ENCODE data around the gene TMEM69. TPM values are rescaled to one million over a fixed set of nuclear protein-coding genes. Genes with fewer than 3 reads are reported as not detected.

TMEM69 gene
- total RNA-seq, 1 donor from 2014 or later = 8.3 TPM

DNA sequence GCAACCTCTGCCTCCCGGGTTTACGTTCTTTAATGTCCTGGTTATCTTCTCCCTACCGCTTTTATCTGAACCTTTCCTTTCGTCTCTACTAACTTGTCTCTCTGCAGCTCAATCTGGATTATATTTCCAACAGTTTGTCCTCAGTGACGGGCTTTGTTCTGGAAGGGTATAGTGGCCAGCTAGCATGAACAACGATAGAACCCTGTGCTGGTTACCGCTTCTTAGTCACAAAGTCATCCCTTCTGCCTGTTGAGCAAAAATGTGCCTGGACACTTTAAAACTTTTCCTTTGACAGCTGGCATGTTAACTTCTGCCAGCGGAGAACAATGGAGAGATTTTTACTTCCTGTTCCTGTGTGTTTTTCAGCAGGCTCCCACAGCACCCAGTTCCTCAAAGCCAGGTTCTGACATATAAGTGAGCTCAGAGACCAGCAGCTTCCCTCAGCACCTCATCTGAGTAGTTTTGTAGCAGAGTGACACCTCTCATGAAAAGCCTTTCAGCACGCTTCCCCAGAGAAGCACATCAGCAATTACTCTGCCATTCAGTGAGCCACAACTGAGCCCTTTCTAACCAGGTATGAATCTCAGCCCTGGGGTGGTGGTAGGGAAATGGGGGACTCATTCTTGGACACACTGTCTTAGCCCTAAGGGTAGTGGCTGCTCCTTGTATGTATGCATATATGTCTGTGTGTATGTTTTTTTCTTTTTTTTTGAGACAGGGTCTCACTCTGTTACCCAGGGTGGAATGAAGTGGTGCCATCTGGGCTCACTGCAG, 40.5 kb upstream of the TMEM69 start:
- no peak overlapping the region for H3K4me3 ChIP-seq
- no peaks in the 10 kb centered on the region for H3K4me1 ChIP-seq
- no peak overlapping the region for H3K27ac ChIP-seq
- peaks cover 21 to 40% of the 10 kb centered on the region in 2 donors for H3K36me3 ChIP-seq
- H3K27me3 ChIP-seq = no peaks in the 10 kb centered on the region
- TF ChIP-seq, protein P1, sequence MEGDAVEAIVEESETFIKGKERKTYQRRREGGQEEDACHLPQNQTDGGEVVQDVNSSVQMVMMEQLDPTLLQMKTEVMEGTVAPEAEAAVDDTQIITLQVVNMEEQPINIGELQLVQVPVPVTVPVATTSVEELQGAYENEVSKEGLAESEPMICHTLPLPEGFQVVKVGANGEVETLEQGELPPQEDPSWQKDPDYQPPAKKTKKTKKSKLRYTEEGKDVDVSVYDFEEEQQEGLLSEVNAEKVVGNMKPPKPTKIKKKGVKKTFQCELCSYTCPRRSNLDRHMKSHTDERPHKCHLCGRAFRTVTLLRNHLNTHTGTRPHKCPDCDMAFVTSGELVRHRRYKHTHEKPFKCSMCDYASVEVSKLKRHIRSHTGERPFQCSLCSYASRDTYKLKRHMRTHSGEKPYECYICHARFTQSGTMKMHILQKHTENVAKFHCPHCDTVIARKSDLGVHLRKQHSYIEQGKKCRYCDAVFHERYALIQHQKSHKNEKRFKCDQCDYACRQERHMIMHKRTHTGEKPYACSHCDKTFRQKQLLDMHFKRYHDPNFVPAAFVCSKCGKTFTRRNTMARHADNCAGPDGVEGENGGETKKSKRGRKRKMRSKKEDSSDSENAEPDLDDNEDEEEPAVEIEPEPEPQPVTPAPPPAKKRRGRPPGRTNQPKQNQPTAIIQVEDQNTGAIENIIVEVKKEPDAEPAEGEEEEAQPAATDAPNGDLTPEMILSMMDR (IDR thresholded peaks at IDR 0.05) = no peak
- no peaks in the 10 kb centered on the region for H3K9me3 ChIP-seq
- no peak for DNase-seq (ENCODE audit: low spot score in 2 of 2)
- intact Hi-C loops (cut with DNase I) = no loop called here

DNA sequence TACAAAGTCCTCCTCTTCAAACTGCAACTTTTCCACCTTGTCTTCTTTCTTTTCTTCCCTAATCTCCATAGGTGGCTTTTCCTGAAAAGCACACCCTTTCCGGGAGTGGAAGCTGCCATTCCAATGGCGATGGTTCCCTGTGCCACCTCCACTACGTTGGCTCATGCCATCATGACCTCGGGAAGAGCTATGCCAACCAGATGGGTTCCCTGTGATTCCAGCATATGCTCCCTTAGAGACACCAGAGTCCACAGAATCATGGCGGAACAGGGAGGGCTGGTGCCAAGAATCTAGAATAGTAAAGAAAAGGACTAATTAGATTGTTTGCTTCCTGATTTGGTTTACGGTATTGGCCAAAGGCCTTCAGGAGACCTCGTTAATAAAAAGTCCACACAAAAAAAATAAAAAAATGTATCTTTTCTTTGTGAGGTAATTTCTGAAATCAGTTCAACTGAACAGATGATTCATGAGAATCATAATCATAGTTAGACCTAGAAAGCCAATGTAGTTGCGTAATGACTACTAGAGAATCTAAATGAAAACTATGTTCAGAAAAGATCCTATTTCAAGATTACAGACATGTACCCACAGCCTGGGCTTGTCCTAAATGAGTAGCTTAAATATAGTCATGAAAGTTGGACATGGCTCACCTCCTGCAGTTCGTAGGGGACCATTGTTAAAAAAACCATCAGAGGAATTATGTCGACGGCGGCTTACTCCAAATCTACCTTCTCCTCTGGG, 33.3 kb upstream of the TMEM69 start:
- Histone ChIP-seq H3K27me3 (no peaks in the 10 kb centered on the region), H3K9me3 (no peaks in the 10 kb centered on the region), H3K4me3 (no peak overlapping the region), H3K36me3 (peaks cover 75 to 100% of the 10 kb centered on the region in 2 donors), H3K27ac (no peak overlapping the region), H3K4me1 (no peaks in the 10 kb centered on the region)
- TF ChIP-seq, protein P1 (IDR thresholded peaks at IDR 0.05) = no peak
- intact Hi-C loops (cut with DNase I) = no loop called here
- DNase-seq (ENCODE audit: low spot score in 2 of 2) = no peak

DNA sequence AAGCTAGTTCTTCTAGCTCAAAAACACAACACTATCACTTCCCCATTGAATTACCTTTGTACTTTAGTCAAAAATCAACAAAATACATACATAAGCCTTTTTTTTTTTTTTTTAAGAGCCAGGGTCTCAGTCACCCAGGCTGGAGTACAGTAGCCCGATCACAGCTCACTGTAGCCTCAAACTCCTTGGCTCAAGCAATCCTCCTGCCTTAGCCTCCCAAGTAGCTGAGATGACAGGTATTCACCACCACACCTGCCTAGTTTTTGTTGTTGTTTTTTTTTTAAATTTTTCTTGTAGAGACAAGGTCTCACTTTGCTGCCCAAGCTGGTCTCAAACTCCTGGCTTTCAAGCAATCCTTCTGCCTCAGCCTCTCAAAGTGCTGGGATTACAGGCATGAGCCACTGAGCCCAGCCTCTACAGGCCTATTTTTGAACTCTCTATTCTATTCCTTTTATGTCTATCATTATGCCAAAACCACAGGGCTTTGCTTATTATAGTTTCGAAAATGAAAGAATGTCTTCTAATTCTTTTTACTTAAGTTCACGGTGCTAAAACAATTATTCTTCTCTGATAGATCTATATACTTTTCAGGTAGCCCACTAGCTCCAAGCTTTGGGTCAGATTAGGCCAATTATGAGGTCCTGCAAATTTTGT, 31.3 kb upstream of the TMEM69 start:
- TF ChIP-seq, protein P1 (IDR thresholded peaks at IDR 0.05) = no peak
- DNase-seq (ENCODE audit: low spot score in 2 of 2) = no peak
- H3K36me3 ChIP-seq = peaks cover 72 to 91% of the 10 kb centered on the region in 2 donors
- H3K4me3 ChIP-seq = no peak overlapping the region
- H3K27me3 ChIP-seq = no peaks in the 10 kb centered on the region
- H3K27ac ChIP-seq = no peak overlapping the region
- no peaks in the 10 kb centered on the region for H3K4me1 ChIP-seq
- no peaks in the 10 kb centered on the region for H3K9me3 ChIP-seq
- intact Hi-C loops (cut with DNase I) = no loop called here

DNA sequence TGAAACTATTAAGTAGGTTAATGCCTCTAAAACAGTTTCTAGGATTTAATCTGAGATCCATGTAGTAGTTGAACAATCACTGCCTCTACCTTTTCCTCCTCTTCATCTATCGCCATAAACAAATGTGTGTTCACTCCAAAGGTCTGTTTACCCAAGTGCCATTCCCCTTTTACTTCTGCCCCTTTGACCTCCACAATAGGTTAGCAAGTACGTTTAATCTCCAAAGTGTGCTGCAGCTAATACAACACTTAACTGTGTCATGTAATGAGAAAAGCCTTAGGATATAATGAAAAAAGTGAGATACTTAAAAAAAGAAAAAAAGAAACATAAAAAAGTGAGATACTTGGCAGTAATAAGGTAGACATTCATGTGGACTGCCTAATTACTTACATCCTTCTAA, 29.8 kb upstream of the TMEM69 start:
- no peaks in the 10 kb centered on the region for H3K9me3 ChIP-seq
- TF ChIP-seq, protein P1 (IDR thresholded peaks at IDR 0.05) = no peak
- no peak overlapping the region for H3K4me3 ChIP-seq
- no peaks in the 10 kb centered on the region for H3K4me1 ChIP-seq
- peaks cover 61 to 76% of the 10 kb centered on the region in 2 donors for H3K36me3 ChIP-seq
- intact Hi-C loops (cut with DNase I) = no loop called here
- no peak overlapping the region for H3K27ac ChIP-seq
- H3K27me3 ChIP-seq = no peaks in the 10 kb centered on the region
- DNase-seq (ENCODE audit: low spot score in 2 of 2) = no peak

DNA sequence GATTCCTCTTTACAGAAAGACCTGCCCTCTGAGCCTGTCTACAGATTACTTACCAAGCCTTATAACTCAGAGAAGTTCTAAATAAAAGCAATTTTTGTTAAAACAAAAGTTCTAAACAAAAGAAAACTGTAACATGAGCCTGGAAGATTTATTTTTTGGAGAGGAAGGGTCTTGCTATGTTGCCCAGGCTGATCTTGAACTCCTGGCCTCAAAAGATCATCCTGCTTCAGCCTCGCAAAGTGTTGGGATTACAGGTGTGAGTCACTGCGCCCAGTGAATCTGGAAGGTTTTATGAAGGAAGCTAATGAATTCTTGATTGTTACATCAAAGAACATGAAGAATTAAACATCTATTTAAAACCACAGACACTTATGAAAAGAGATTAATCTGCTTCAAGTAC, 28.8 kb upstream of the TMEM69 start:
- no peak overlapping the region for H3K27ac ChIP-seq
- no peaks in the 10 kb centered on the region for H3K27me3 ChIP-seq
- H3K9me3 ChIP-seq = no peaks in the 10 kb centered on the region
- no peaks in the 10 kb centered on the region for H3K4me1 ChIP-seq
- TF ChIP-seq, protein P1 (IDR thresholded peaks at IDR 0.05) = no peak
- no peak for DNase-seq (ENCODE audit: low spot score in 2 of 2)
- peaks cover 52 to 66% of the 10 kb centered on the region in 2 donors for H3K36me3 ChIP-seq
- intact Hi-C loops (cut with DNase I) = no loop called here
- H3K4me3 ChIP-seq = no peak overlapping the region

Measured in ascending aorta (tissue), 2 donors.